Thoracic aorta (tissue), 2 donors: ENCODE measurements around the gene C1orf159. TPM values are rescaled to one million over a fixed set of nuclear protein-coding genes. Genes with fewer than 3 reads are reported as not detected.

Experiments
- ATAC-seq: fragments of 150-250 bp; one replicate; pipeline ENCODE4 v1.8.0; 2017; ENCODE audit warnings: low read depth; ENCODE audit not compliant: insufficient number of reproducible peaks, low FRiP score
- DNase-seq: peaks from one replicate; pipeline ENCODE4 v3.0.0-alpha.2; 2020; ENCODE audit warnings: low spot score
- H3K27ac ChIP-seq, 2 donors: fragments of 200-600 bp; sonication (generic); 1 replicate in 1 of 2; 2 replicates in 1 of 2; pipeline ENCODE4 v1.5.1; 2016; ENCODE audit warnings: mild to moderate bottlenecking in 2 of 2, moderate library complexity in 2 of 2
- H3K27me3 ChIP-seq: fragments of 200-600 bp; sonication (generic); replicated peaks from 2 replicates; pipeline ENCODE4 v1.6.0; 2016; ENCODE audit warnings: mild to moderate bottlenecking; ENCODE audit not compliant: insufficient read depth
- H3K36me3 ChIP-seq: fragments of 200-600 bp; sonication (generic); one replicate; pipeline ENCODE4 v1.5.1; 2016
- H3K4me1 ChIP-seq, 2 donors: fragments of 200-600 bp; sonication (generic); 1 replicate in 1 of 2; 2 replicates in 1 of 2; pipeline versions ENCODE4 v1.5.1 to v1.6.0; 2016; ENCODE audit warnings: low read depth in 2 of 2, mild to moderate bottlenecking in 1 of 2; ENCODE audit not compliant: control insufficient read depth in 1 of 2
- H3K4me3 ChIP-seq: fragments of 200-600 bp; sonication (generic); 2 replicates; pipeline ENCODE4 v1.5.1; 2016; ENCODE audit warnings: mild to moderate bottlenecking
- H3K9me3 ChIP-seq: fragments of 200-600 bp; sonication (generic); 2 replicates; pipeline ENCODE4 v1.5.1; 2016
- CTCF ChIP-seq: fragments of 200-600 bp; sonication (generic); IDR thresholded peaks from one replicate; pipeline ENCODE4 v1.5.1; 2019; ENCODE audit warnings: antibody characterized with exemption
- total RNA-seq, 2 donors: library from RNA; depleted of rRNA; stranded (reverse); fragments of >200 nt; gene quantifications; one replicate each; pipeline versions ENCODE4 v1.1.0 to v1.2.3, GENCODE V29; 2016

The C1orf159 gene
- total RNA-seq, 2 donors from 2014 or later = 10.8 to 21.2 TPM

GRCh38 chr1:1086911-1087341 lies 29.0 kb downstream of the C1orf159 start:
- H3K4me1 ChIP-seq = no peaks in the 10 kb centered on the region
- no peaks in the 10 kb centered on the region for H3K27me3 ChIP-seq
- no peaks in the 10 kb centered on the region for H3K36me3 ChIP-seq
- no peak for TF ChIP-seq CTCF
- ATAC-seq (no peak), DNase-seq (no peak)
- no peak overlapping the region for H3K4me3 ChIP-seq
- H3K9me3 ChIP-seq = no peaks in the 10 kb centered on the region
- H3K27ac ChIP-seq = no peak overlapping the region

- Histone ChIP-seq H3K27ac (no peak overlapping the region), H3K4me3 (no peak overlapping the region), H3K27me3 (no peaks in the 10 kb centered on the region), H3K36me3 (no peaks in the 10 kb centered on the region), H3K4me1 (no peaks in the 10 kb centered on the region), H3K9me3 (no peaks in the 10 kb centered on the region)
- DNase-seq (no peak), ATAC-seq (no peak)
- TF ChIP-seq CTCF = no peak
Observed at GRCh38 chr1:1085911-1086841, 29.7 kb downstream of the C1orf159 start.

GRCh38 chr1:1085171-1085841 lies 30.6 kb downstream of the C1orf159 start:
- TF ChIP-seq CTCF = no peak
- Histone ChIP-seq H3K27ac (no peak overlapping the region), H3K36me3 (no peaks in the 10 kb centered on the region), H3K27me3 (no peaks in the 10 kb centered on the region), H3K4me3 (no peak overlapping the region), H3K4me1 (peaks cover under 1 to 2% of the 10 kb centered on the region in 2 donors), H3K9me3 (no peaks in the 10 kb centered on the region)
- DNase-seq = no peak
- ATAC-seq = no peak

GRCh38 chr1:1084372-1085170 lies 31.3 kb downstream of the C1orf159 start:
- Histone ChIP-seq H3K4me3 (no peak overlapping the region), H3K9me3 (no peaks in the 10 kb centered on the region), H3K4me1 (peaks cover 8 to 9% of the 10 kb centered on the region in 2 donors), H3K27me3 (no peaks in the 10 kb centered on the region), H3K36me3 (no peaks in the 10 kb centered on the region), H3K27ac (no peak overlapping the region)
- no peak for DNase-seq
- ATAC-seq = no peak
- TF ChIP-seq CTCF = no peak
